ENCODE measurements around the gene ELMO1.

GRCh38 chr7:37235813-37236212 is 212.9 kb downstream of the ELMO1 start:
- TF ChIP-seq CTCF (IDR thresholded peaks at IDR 0.05; ENCODE audit: low read depth, low read length, poor library complexity, severe bottlenecking) (no peak), EZH2phosphoT487 (IDR thresholded peaks at IDR 0.05; ENCODE audit: borderline replicate concordance, low read length) (no peak)
